ENCODE measurements around the gene EQTN. TPM values are rescaled to one million over a fixed set of nuclear protein-coding genes. Genes with fewer than 3 reads are reported as not detected.

Gene EQTN
- total and polyA plus RNA-seq, 11 donors, result not detected

DNA sequence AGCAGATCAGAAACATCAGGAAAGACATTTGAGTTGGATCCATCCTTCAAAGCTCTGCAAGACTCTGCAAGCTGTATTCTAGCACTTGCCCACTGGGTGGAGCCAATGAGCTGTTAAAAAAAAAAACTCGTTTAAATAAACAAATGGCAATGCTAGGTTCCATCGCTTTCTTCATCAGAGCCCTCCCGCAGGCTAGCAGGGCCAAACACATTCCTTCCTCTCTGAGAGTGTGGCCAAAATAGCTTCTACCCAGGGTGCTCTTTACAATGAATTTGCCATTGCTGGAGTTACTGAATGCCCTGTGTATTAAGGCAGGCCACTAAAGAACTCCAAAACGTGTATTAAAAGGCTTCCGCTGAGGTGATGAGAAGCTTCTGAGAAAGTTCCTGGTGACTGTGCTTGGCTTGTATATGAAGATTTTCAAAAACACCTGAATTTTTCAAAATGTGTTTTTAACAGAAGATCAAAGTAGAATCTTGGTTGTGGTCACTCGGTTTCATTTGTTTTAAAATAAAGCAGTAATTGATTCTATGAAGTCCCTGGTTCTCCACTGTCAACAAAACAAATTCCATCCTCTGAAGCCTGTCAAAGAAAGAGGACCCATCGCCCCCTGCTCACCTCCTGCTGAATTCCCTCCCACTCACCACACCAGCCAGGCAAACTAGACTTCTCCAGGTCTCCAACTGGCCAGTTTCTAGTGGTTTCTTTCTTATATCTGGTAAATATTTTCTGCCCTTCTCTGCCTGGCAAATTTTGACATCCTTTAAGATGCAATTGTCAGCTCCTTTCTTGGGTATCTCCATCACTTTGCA, 36.5 kb upstream of the EQTN start:
- 37 to 39% (median 37%) methylated on average over 7 of the region's 7 CpGs for WGBS, 4 donors
- H3K27ac ChIP-seq, result no peak overlapping the region

DNA sequence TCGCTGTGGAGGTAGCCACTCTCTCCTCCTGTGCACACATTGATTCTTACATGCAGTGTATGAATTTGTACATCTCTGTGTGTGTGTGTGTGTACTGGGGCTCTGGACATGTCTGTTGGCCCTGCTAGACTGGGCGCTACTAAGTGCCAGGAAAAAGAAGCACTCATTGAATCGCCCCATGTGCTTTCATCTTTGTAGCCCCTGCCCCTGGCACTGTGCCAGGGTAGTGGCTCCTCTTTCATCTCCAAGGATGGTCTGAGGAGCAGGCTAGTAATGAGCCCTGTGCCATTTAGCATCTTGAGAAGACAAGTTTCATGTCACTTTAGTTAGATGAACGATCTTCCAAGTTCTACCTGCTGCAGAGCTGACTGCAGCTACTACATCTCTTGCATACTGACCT, 34.4 kb upstream of the EQTN start:
- no peak for TF ChIP-seq POLR2A (IDR thresholded peaks at IDR 0.05)
- TF ChIP-seq, protein P1, sequence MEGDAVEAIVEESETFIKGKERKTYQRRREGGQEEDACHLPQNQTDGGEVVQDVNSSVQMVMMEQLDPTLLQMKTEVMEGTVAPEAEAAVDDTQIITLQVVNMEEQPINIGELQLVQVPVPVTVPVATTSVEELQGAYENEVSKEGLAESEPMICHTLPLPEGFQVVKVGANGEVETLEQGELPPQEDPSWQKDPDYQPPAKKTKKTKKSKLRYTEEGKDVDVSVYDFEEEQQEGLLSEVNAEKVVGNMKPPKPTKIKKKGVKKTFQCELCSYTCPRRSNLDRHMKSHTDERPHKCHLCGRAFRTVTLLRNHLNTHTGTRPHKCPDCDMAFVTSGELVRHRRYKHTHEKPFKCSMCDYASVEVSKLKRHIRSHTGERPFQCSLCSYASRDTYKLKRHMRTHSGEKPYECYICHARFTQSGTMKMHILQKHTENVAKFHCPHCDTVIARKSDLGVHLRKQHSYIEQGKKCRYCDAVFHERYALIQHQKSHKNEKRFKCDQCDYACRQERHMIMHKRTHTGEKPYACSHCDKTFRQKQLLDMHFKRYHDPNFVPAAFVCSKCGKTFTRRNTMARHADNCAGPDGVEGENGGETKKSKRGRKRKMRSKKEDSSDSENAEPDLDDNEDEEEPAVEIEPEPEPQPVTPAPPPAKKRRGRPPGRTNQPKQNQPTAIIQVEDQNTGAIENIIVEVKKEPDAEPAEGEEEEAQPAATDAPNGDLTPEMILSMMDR (IDR thresholded peaks at IDR 0.05), result no peak
- H3K4me1 ChIP-seq, result peaks cover 0 to 6% (median 1%) of the 10 kb centered on the region in 12 donors
- H3K27me3 ChIP-seq, result no peaks in the 10 kb centered on the region
- 82 to 90% (median 83%) methylated on average over 4 of the region's 4 CpGs for WGBS, 4 donors
- H3K9me3 ChIP-seq, result no peaks in the 10 kb centered on the region
- no peak for ATAC-seq
- no peak overlapping the region for H3K4me3 ChIP-seq
- no peak overlapping the region for H3K27ac ChIP-seq
- no peak for DNase-seq
- H3K36me3 ChIP-seq, result no peaks in the 10 kb centered on the region
- intact Hi-C loops (cut with DNase I), result loop anchor here in 4 of 10 donors (5.0 kb wide), 3 partner anchors 51 to 221 kb away; no protein-coding TSS in a partner anchor

More for the DNA sequence above, 36.5 kb upstream of the EQTN start:
- Histone ChIP-seq H3K36me3 (no peaks in the 10 kb centered on the region), H3K4me1 (peaks cover 0 to 17% (median 7%) of the 10 kb centered on the region in 12 donors), H3K4me3 (no peak overlapping the region), H3K27me3 (no peaks in the 10 kb centered on the region), H3K9me3 (no peaks in the 10 kb centered on the region)
- intact Hi-C loops (cut with DNase I), result loop anchor here in 9 of 10 donors (1.0 to 5.0 kb wide), 8 partner anchors 49 to 219 kb away; partner anchors contain the start of gene MOB3B (in 7 of the 9)
- peak; percentile 89 to 97 (median 90) for ATAC-seq
- no peak for TF ChIP-seq POLR2A (IDR thresholded peaks at IDR 0.05)
- TF ChIP-seq, protein P1 (IDR thresholded peaks at IDR 0.05), result peak; percentile 83 to 93 (median 90)
- peak in 4 of 5 donors; percentile 51 to 64 (median 58) for DNase-seq

DNA sequence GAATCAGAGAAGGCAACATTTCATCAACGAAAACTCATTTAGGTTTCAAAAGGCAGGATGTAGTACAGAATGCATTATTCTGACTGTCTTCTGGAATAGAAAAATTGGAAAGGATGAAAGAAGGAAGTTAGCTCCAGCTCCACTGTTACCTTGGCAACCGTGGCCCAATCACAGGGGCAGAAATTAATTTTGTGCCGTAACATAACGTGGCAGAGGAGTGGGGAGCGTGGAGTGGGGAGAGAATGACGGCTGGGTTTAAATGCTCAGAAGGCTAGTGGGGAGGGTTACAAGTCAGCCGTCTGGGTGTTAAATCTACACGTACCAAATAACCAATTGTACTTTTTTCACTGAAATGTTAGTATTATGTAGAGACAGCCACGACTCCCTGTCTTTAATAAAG, 32.3 kb upstream of the EQTN start:
- H3K4me1 ChIP-seq, result peaks cover 0 to 6% (median 1%) of the 10 kb centered on the region in 12 donors
- no peak for ATAC-seq
- DNase-seq, result no peak
- peaks cover 0 to 5% (median 0%) of the 10 kb centered on the region in 9 donors for H3K27me3 ChIP-seq
- H3K36me3 ChIP-seq, result no peaks in the 10 kb centered on the region
- intact Hi-C loops (cut with DNase I), result no loop called here
- 79 to 87% (median 85%) methylated on average over 9 of the region's 9 CpGs for WGBS, 4 donors
- H3K27ac ChIP-seq, result no peak overlapping the region
- no peak for TF ChIP-seq POLR2A (IDR thresholded peaks at IDR 0.05)
- TF ChIP-seq, protein P1 (IDR thresholded peaks at IDR 0.05), result no peak
- H3K4me3 ChIP-seq, result no peak overlapping the region
- H3K9me3 ChIP-seq, result no peaks in the 10 kb centered on the region

DNA sequence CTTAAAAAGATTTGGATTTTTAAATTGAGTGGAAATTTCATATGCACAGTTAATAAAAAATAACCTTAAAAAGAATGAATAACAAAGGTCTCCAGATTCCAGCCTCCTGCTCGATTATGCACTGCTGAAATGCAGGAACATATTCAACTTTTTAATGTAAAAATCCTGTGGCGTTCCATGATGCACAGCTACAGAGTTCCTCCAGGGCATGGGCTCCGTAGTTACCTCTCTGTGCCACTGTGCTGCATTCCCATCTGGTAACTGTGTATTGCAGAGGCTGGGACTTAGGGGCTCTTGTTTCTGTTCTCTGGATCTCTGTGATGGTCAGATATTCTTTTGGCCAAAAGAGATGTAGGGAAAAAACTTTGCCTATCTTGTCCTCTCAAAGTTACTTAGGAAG, 31.5 kb upstream of the EQTN start:
- no peak for ATAC-seq
- intact Hi-C loops (cut with DNase I), result no loop called here
- no peaks in the 10 kb centered on the region for H3K9me3 ChIP-seq

More for the DNA sequence above, 31.5 kb upstream of the EQTN start:
- TF ChIP-seq POLR2A (IDR thresholded peaks at IDR 0.05), result no peak
- TF ChIP-seq, protein P1 (IDR thresholded peaks at IDR 0.05), result no peak
- H3K36me3 ChIP-seq, result no peaks in the 10 kb centered on the region
- no peak overlapping the region for H3K4me3 ChIP-seq
- peaks cover 0 to 3% (median under 1%) of the 10 kb centered on the region in 12 donors for H3K4me1 ChIP-seq
- 68 to 80% (median 73%) methylated on average over 3 of the region's 3 CpGs for WGBS, 4 donors
- peaks cover 0 to 6% (median 0%) of the 10 kb centered on the region in 9 donors for H3K27me3 ChIP-seq
- no peak overlapping the region for H3K27ac ChIP-seq
- no peak for DNase-seq

All from heart left ventricle (tissue), 16 donors.